Neuronal stem cell (in vitro differentiated cells): ENCODE measurements around the gene COL6A6.
A peak's percentile ranks its signal among the peaks of the same experiment; 100 is the strongest.

ENCODE experiments used
- DNase-seq: peaks from one replicate; pipeline ENCODE4 v3.0.0-alpha.2; 2013; ENCODE audit warnings: low spot score
- H2AFZ ChIP-seq: one replicate; pipeline ENCODE4 v1.6.1; 2013; ENCODE audit warnings: mild to moderate bottlenecking, low read length, inconsistent platforms
- H2AK5ac ChIP-seq: 2 replicates; pipeline ENCODE4 v1.6.1; 2013; ENCODE audit warnings: low read depth, mild to moderate bottlenecking, inconsistent platforms, low read length, moderate library complexity, mixed read lengths
- H2BK120ac ChIP-seq: 2 replicates; pipeline ENCODE4 v1.6.1; 2013; ENCODE audit warnings: low read depth, mild to moderate bottlenecking, inconsistent platforms, low read length, moderate library complexity, mixed read lengths
- H2BK12ac ChIP-seq: one replicate; pipeline ENCODE4 v1.6.1; 2013; ENCODE audit warnings: low read length, inconsistent platforms
- H2BK15ac ChIP-seq: 2 replicates; pipeline ENCODE4 v1.6.1; 2013; ENCODE audit warnings: mild to moderate bottlenecking, low read length, inconsistent platforms, mixed read lengths
- H2BK5ac ChIP-seq: one replicate; pipeline ENCODE4 v1.6.1; 2013; ENCODE audit warnings: inconsistent platforms, mild to moderate bottlenecking, low read length, moderate library complexity
- H3K14ac ChIP-seq: one replicate; pipeline ENCODE4 v1.6.1; 2013; ENCODE audit warnings: low read length, inconsistent platforms
- H3K18ac ChIP-seq: 2 replicates; pipeline ENCODE4 v1.6.1; 2013; ENCODE audit warnings: low read length, inconsistent platforms
- H3K23ac ChIP-seq: 2 replicates; pipeline ENCODE4 v1.6.1; 2013; ENCODE audit warnings: low read depth, mild to moderate bottlenecking, mixed read lengths, low read length, inconsistent platforms; ENCODE audit not compliant: poor library complexity
- H3K27ac ChIP-seq: replicated peaks from 3 replicates; pipeline ENCODE4 v1.5.1; 2013; ENCODE audit warnings: low read length, inconsistent platforms
- H3K27me3 ChIP-seq, 3 experiments: 2 replicates each; pipeline ENCODE4 v1.6.1; 2013; ENCODE audit warnings: low read length in 3 of 3, mild to moderate bottlenecking in 2 of 3, inconsistent platforms in 1 of 3, low read depth in 1 of 3, mixed read lengths in 1 of 3, moderate library complexity in 1 of 3; ENCODE audit not compliant: control insufficient read depth in 3 of 3, insufficient read depth in 3 of 3
- H3K36me3 ChIP-seq, 2 donors: replicated peaks in 1 of 2; 2 replicates each; pipeline ENCODE4 v1.6.1; 2013; ENCODE audit warnings: low read length in 2 of 2; ENCODE audit not compliant: control insufficient read depth in 2 of 2, insufficient read depth in 2 of 2
- H3K4ac ChIP-seq: 2 replicates; pipeline ENCODE4 v1.6.1; 2013; ENCODE audit warnings: inconsistent platforms, mild to moderate bottlenecking, low read length, moderate library complexity
- H3K4me1 ChIP-seq, 2 donors: 1 replicate in 1 of 2; 2 replicates in 1 of 2; pipeline ENCODE4 v1.6.1; 2013; ENCODE audit warnings: low read length in 2 of 2, low read depth in 1 of 2; ENCODE audit not compliant: control insufficient read depth in 2 of 2, insufficient read depth in 1 of 2
- H3K4me2 ChIP-seq: one replicate; pipeline ENCODE4 v1.6.1; 2013; ENCODE audit warnings: mild to moderate bottlenecking, low read length, inconsistent platforms; ENCODE audit not compliant: insufficient read depth, poor library complexity, severe bottlenecking
- H3K4me3 ChIP-seq, 2 donors: 2 replicates each; pipeline ENCODE4 v1.5.1; 2013; ENCODE audit warnings: low read length in 2 of 2, mild to moderate bottlenecking in 2 of 2, inconsistent platforms in 1 of 2, moderate library complexity in 1 of 2
- H3K79me1 ChIP-seq: one replicate; pipeline ENCODE4 v1.6.1; 2013; ENCODE audit warnings: low read depth, mild to moderate bottlenecking, inconsistent platforms, low read length, moderate library complexity
- H3K9ac ChIP-seq: one replicate; pipeline ENCODE4 v1.6.1; 2013; ENCODE audit warnings: mild to moderate bottlenecking, low read depth, low read length, inconsistent platforms; ENCODE audit not compliant: poor library complexity
- H3K9me3 ChIP-seq, 2 donors: replicated peaks in 1 of 2; 2 replicates each; pipeline versions ENCODE3 to v1.6.1; 2013; ENCODE audit warnings: low read length in 2 of 2, mild to moderate bottlenecking in 2 of 2, inconsistent platforms in 1 of 2, low read depth in 1 of 2, mixed read lengths in 1 of 2, moderate library complexity in 1 of 2; ENCODE audit not compliant: control insufficient read depth in 2 of 2, insufficient read depth in 1 of 2
- H4K8ac ChIP-seq: one replicate; pipeline ENCODE4 v1.6.1; 2013; ENCODE audit warnings: low read depth, mild to moderate bottlenecking, inconsistent platforms, low read length, moderate library complexity
- H4K91ac ChIP-seq: one replicate; pipeline ENCODE4 v1.6.1; 2013; ENCODE audit warnings: low read length, low read depth, mild to moderate bottlenecking, inconsistent platforms; ENCODE audit not compliant: poor library complexity
- WGBS, 2 donors: extraction: QIAGEN DNeasy Blood & Tissue Kit; methylation state at CpG; one replicate each; pipeline ENCODE4 v1.1.7; 2013; ENCODE audit warnings: missing lambda C conversion rate in 2 of 2, mixed read lengths in 1 of 2; ENCODE audit not compliant: insufficient read length in 2 of 2, insufficient replicate concordance in 1 of 2; ENCODE audit errors: extremely low coverage in 2 of 2; 5-methylcytosine and 5-hydroxymethylcytosine counted together

COL6A6 gene

DNA sequence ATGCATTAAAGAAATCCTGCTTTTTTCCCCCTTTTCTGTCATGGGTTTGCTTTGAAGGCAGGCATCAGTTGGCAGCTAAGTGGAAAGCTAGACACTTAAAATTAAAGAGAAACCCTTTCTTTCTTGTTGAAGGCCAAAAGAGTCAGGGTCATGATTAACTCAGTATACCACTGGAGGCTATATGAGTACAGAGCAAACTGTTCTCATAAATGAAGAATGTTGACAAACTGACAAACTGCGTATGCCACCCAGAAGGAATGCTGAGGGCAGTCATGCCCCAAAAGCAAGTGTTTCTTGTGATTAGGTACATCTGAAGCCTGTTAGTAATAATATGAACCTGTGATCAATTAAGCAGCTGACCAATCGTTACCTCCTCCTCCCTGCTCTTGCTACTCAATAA, 43.6 kb upstream of the COL6A6 start:
- H2BK15ac ChIP-seq: no peak overlapping the region
- no peak overlapping the region for H2BK5ac ChIP-seq
- H3K27ac ChIP-seq: no peak overlapping the region
- H3K79me1 ChIP-seq: no peaks in the 10 kb centered on the region
- no peaks in the 10 kb centered on the region for H3K27me3 ChIP-seq
- H3K14ac ChIP-seq: no peak overlapping the region
- no peak overlapping the region for H3K18ac ChIP-seq
- no peak overlapping the region for H3K23ac ChIP-seq
- H2BK120ac ChIP-seq: no peak overlapping the region
- no peak for DNase-seq
- WGBS, 2 donors: no CpG with 5 or more reads among the region's 2 CpGs
- no peaks in the 10 kb centered on the region for H3K4me1 ChIP-seq
- H2BK12ac ChIP-seq: no peak overlapping the region
- H4K91ac ChIP-seq: no peak overlapping the region
- no peak overlapping the region for H3K4me3 ChIP-seq
- no peak overlapping the region for H3K9ac ChIP-seq
- no peak overlapping the region for H2AK5ac ChIP-seq
- no peak overlapping the region for H3K4me2 ChIP-seq
- H2AFZ ChIP-seq: no peak overlapping the region
- no peaks in the 10 kb centered on the region for H3K9me3 ChIP-seq
- H3K4ac ChIP-seq: no peak overlapping the region
- no peak overlapping the region for H4K8ac ChIP-seq
- no peaks in the 10 kb centered on the region for H3K36me3 ChIP-seq

- no peak overlapping the region for H3K14ac ChIP-seq
- H3K27ac ChIP-seq: no peak overlapping the region
- H2BK5ac ChIP-seq: no peak overlapping the region
- no peaks in the 10 kb centered on the region for H3K27me3 ChIP-seq
- no peak overlapping the region for H2AFZ ChIP-seq
- H3K4me3 ChIP-seq: no peak overlapping the region
- no peak overlapping the region for H3K4ac ChIP-seq
- no peak overlapping the region for H3K18ac ChIP-seq
- no CpG with 5 or more reads among the region's 4 CpGs for WGBS, 2 donors
- H2AK5ac ChIP-seq: no peak overlapping the region
- H2BK12ac ChIP-seq: no peak overlapping the region
- H3K36me3 ChIP-seq: no peaks in the 10 kb centered on the region
- H3K79me1 ChIP-seq: no peaks in the 10 kb centered on the region
- H3K4me2 ChIP-seq: no peak overlapping the region
- H3K23ac ChIP-seq: no peak overlapping the region
- no peak overlapping the region for H2BK15ac ChIP-seq
- H3K9ac ChIP-seq: no peak overlapping the region
- no peak overlapping the region for H2BK120ac ChIP-seq
- DNase-seq: peak; percentile 11
- no peaks in the 10 kb centered on the region for H3K9me3 ChIP-seq
- no peak overlapping the region for H4K8ac ChIP-seq
- no peaks in the 10 kb centered on the region for H3K4me1 ChIP-seq
- H4K91ac ChIP-seq: no peak overlapping the region
Observed at GRCh38 chr3:130480736-130481135, 36.2 kb upstream of the COL6A6 start.

- no peak overlapping the region for H3K23ac ChIP-seq
- H2AFZ ChIP-seq: no peak overlapping the region
- H3K4me1 ChIP-seq: no peaks in the 10 kb centered on the region
- H4K8ac ChIP-seq: no peak overlapping the region
- no peaks in the 10 kb centered on the region for H3K79me1 ChIP-seq
- H4K91ac ChIP-seq: no peak overlapping the region
- H3K27me3 ChIP-seq: no peaks in the 10 kb centered on the region
- no peak overlapping the region for H2AK5ac ChIP-seq
- H3K9ac ChIP-seq: no peak overlapping the region
- H2BK15ac ChIP-seq: no peak overlapping the region
- H2BK5ac ChIP-seq: no peak overlapping the region
- H3K18ac ChIP-seq: no peak overlapping the region
- H2BK12ac ChIP-seq: no peak overlapping the region
- no peak overlapping the region for H3K4me2 ChIP-seq
- no peak overlapping the region for H3K4ac ChIP-seq
- whole genome bisulfite sequencing, 2 donors: no CpG with 5 or more reads among the region's 1 CpG
- H2BK120ac ChIP-seq: no peak overlapping the region
- DNase-seq: no peak
- no peak overlapping the region for H3K14ac ChIP-seq
- no peaks in the 10 kb centered on the region for H3K9me3 ChIP-seq
- no peak overlapping the region for H3K27ac ChIP-seq
- no peaks in the 10 kb centered on the region for H3K36me3 ChIP-seq
- no peak overlapping the region for H3K4me3 ChIP-seq
Observed at GRCh38 chr3:130488288-130488687, 28.7 kb upstream of the COL6A6 start.

DNA sequence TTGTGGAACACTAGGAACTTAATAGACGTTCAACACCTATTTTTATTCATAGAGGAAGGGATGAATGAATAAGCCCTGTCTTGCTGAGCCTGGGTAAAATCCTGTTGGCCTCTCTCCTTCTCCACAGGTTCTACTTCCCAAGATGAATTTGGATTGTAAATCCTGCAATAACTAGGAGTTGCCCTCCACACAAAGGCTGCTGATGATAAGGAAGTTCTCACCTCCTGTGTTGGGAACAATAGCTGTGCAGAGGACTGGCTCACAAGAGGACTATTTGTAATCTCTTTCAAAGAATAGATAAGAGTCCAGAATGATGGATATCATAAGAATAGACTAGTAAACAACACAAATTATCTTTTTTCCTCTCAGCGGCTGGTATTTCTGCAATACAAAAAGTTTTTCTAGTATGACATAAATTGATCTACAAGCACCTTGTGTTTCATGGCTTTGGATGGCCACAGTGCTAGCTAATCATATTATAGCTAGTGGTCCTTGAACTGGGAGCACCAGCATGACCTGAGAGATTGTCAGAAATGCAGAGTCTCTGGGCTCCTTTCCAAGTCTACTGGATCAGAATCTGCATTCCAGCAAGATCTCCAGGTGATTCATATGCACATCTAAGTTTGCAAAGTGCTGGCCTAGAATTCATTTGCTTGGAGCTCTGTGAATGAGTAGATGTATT, 28.1 kb upstream of the COL6A6 start:
- Histone ChIP-seq H2BK5ac (no peak overlapping the region), H3K4me3 (no peak overlapping the region), H2BK12ac (no peak overlapping the region), H3K79me1 (no peaks in the 10 kb centered on the region), H2AFZ (no peak overlapping the region), H2BK120ac (no peak overlapping the region), H4K91ac (no peak overlapping the region), H3K18ac (no peak overlapping the region), H3K36me3 (no peaks in the 10 kb centered on the region), H3K23ac (no peak overlapping the region), H3K9ac (no peak overlapping the region), H2AK5ac (no peak overlapping the region), H3K4me1 (no peaks in the 10 kb centered on the region), H3K14ac (no peak overlapping the region), H3K4me2 (no peak overlapping the region), H4K8ac (no peak overlapping the region), H3K27ac (no peak overlapping the region), H2BK15ac (no peak overlapping the region), H3K4ac (no peak overlapping the region), H3K27me3 (no peaks in the 10 kb centered on the region), H3K9me3 (no peaks in the 10 kb centered on the region)
- no peak for DNase-seq
- WGBS, 2 donors: no CpG with 5 or more reads among the region's 2 CpGs
